Measurements from ENCODE around the gene HSD17B1.

HSD17B1 gene

GRCh38 chr17:42585353-42585752 is 32.6 kb downstream of the HSD17B1 start:
- no peak for TF ChIP-seq CTCF (IDR thresholded peaks at IDR 0.05)
- Histone ChIP-seq H3K9me3 (no peaks in the 10 kb centered on the region), H3K4me1 (peaks cover 0 to 13% (median 5%) of the 10 kb centered on the region in 4 donors), H3K27ac (no peak overlapping the region), H3K27me3 (no peaks in the 10 kb centered on the region), H3K36me3 (peaks cover 76 to 100% (median 99%) of the 10 kb centered on the region in 3 donors), H3K4me3 (no peak overlapping the region)
- intact Hi-C loops (cut with DNase I; ENCODE audit: low total_unique reads) = loop anchor here (10.0 kb wide), 1 partner anchor 179 kb away; the partner anchor contains the start of gene RAMP2
- DNase-seq = no peak

GRCh38 chr17:42586514-42587230 is 33.9 kb downstream of the HSD17B1 start:
- intact Hi-C loops (cut with DNase I; ENCODE audit: low total_unique reads) = loop anchor here (10.0 kb wide), 1 partner anchor 178 kb away; the partner anchor contains the start of gene RAMP2
- H3K4me1 ChIP-seq = peaks cover 0 to 13% (median 5%) of the 10 kb centered on the region in 4 donors
- H3K4me3 ChIP-seq = no peak overlapping the region
- H3K36me3 ChIP-seq = peaks cover 80 to 100% (median 100%) of the 10 kb centered on the region in 3 donors
- no peak for TF ChIP-seq CTCF (IDR thresholded peaks at IDR 0.05)
- no peaks in the 10 kb centered on the region for H3K27me3 ChIP-seq
- H3K27ac ChIP-seq = no peak overlapping the region
- H3K9me3 ChIP-seq = no peaks in the 10 kb centered on the region
- DNase-seq = no peak

GRCh38 chr17:42590886-42591285 is 38.2 kb downstream of the HSD17B1 start:
- Histone ChIP-seq H3K9me3 (no peaks in the 10 kb centered on the region), H3K36me3 (peaks cover 38 to 64% (median 63%) of the 10 kb centered on the region in 3 donors), H3K27ac (no peak overlapping the region)

GRCh38 chr17:42591411-42591810 is 38.7 kb downstream of the HSD17B1 start:
- no peak for TF ChIP-seq CTCF (IDR thresholded peaks at IDR 0.05)
- H3K4me1 ChIP-seq = no peaks in the 10 kb centered on the region
- intact Hi-C loops (cut with DNase I; ENCODE audit: low total_unique reads) = no loop called here
- peaks cover 33 to 59% (median 58%) of the 10 kb centered on the region in 3 donors for H3K36me3 ChIP-seq
- H3K27ac ChIP-seq = no peak overlapping the region
- no peak overlapping the region for H3K4me3 ChIP-seq
- DNase-seq = no peak
- H3K27me3 ChIP-seq = no peaks in the 10 kb centered on the region
- H3K9me3 ChIP-seq = no peaks in the 10 kb centered on the region

More at GRCh38 chr17:42590886-42591285, 38.2 kb downstream of the HSD17B1 start:
- no peak for DNase-seq
- Histone ChIP-seq H3K27me3 (no peaks in the 10 kb centered on the region), H3K4me3 (no peak overlapping the region), H3K4me1 (peaks cover 0 to 3% (median under 1%) of the 10 kb centered on the region in 4 donors)
- no peak for TF ChIP-seq CTCF (IDR thresholded peaks at IDR 0.05)
- intact Hi-C loops (cut with DNase I; ENCODE audit: low total_unique reads) = no loop called here

- H3K27ac ChIP-seq = no peak overlapping the region
- no peak overlapping the region for H3K4me3 ChIP-seq
- no peak for DNase-seq
- no peak for TF ChIP-seq CTCF (IDR thresholded peaks at IDR 0.05)
- H3K36me3 ChIP-seq = peaks cover 3 to 19% (median 9%) of the 10 kb centered on the region in 3 donors
- intact Hi-C loops (cut with DNase I; ENCODE audit: low total_unique reads) = no loop called here
- peaks cover 0 to 21% (median 11%) of the 10 kb centered on the region in 4 donors for H3K4me1 ChIP-seq
- no peaks in the 10 kb centered on the region for H3K27me3 ChIP-seq
- no peaks in the 10 kb centered on the region for H3K9me3 ChIP-seq
Measured at GRCh38 chr17:42596386-42596785, 43.7 kb downstream of the HSD17B1 start.

All from tibial artery (tissue), 4 donors.